Osteocyte (in vitro differentiated cells): ENCODE measurements around the gene CHM. TPM values are rescaled to one million over a fixed set of nuclear protein-coding genes. Genes with fewer than 3 reads are reported as not detected.

Experiments
- DNase-seq: peaks from one replicate; pipeline ENCODE4 v3.0.0; 2021; ENCODE audit warnings: mixed read lengths; ENCODE audit not compliant: unreplicated experiment; ENCODE audit errors: extremely low spot score
- H3K27ac Mint-ChIP-seq: one replicate; pipeline ENCODE4 v1.8.0; 2021; ENCODE audit warnings: mild to moderate bottlenecking, mixed read lengths; ENCODE audit not compliant: unreplicated experiment
- H3K27me3 Mint-ChIP-seq: one replicate; pipeline ENCODE4 v1.8.0; 2021; ENCODE audit warnings: mixed read lengths; ENCODE audit not compliant: unreplicated experiment
- H3K36me3 Mint-ChIP-seq: one replicate; pipeline ENCODE4 v1.8.0; 2021; ENCODE audit warnings: mixed read lengths; ENCODE audit not compliant: unreplicated experiment
- H3K4me1 Mint-ChIP-seq: one replicate; pipeline ENCODE4 v1.8.0; 2021; ENCODE audit warnings: mixed read lengths; ENCODE audit not compliant: unreplicated experiment
- H3K4me3 Mint-ChIP-seq: one replicate; pipeline ENCODE4 v1.8.0; 2021; ENCODE audit warnings: mild to moderate bottlenecking, moderate library complexity, mixed read lengths; ENCODE audit not compliant: unreplicated experiment
- H3K9me3 Mint-ChIP-seq: one replicate; pipeline ENCODE4 v1.8.0; 2021; ENCODE audit warnings: mixed read lengths; ENCODE audit not compliant: unreplicated experiment
- CTCF ChIP-seq: fragments of 200-600 bp; sonication (generic); IDR thresholded peaks from 2 replicates; pipeline ENCODE4 v1.5.0; 2021; ENCODE audit warnings: antibody characterized with exemption, mild to moderate bottlenecking, moderate library complexity
- total RNA-seq: library from RNA; stranded (reverse); gene quantifications from 2 replicates; pipeline ENCODE4 v1.2.1, GENCODE V29; 2021

CHM gene
- total RNA-seq, 1 donor from 2014 or later: 62.2 TPM

- Mint-ChIP-seq H3K36me3 (no peaks in the 10 kb centered on the region), H3K4me1 (peaks cover 33% of the 10 kb centered on the region), H3K9me3 (no peaks in the 10 kb centered on the region), H3K27ac (no peak overlapping the region), H3K4me3 (no peak overlapping the region), H3K27me3 (no peaks in the 10 kb centered on the region)
- no peak for TF ChIP-seq CTCF
- no peak for DNase-seq
Measured at GRCh38 chrX:85996555-85996954, 50.8 kb downstream of the CHM start.

- H3K27ac Mint-ChIP-seq: no peak overlapping the region
- H3K27me3 Mint-ChIP-seq: no peaks in the 10 kb centered on the region
- DNase-seq: no peak
- H3K9me3 Mint-ChIP-seq: no peaks in the 10 kb centered on the region
- peaks cover 30% of the 10 kb centered on the region for H3K4me1 Mint-ChIP-seq
- H3K4me3 Mint-ChIP-seq: no peak overlapping the region
- no peaks in the 10 kb centered on the region for H3K36me3 Mint-ChIP-seq
- TF ChIP-seq CTCF: no peak
Measured at GRCh38 chrX:85995641-85996040, 51.7 kb downstream of the CHM start.

GRCh38 chrX:85994797-85995196, 52.6 kb downstream of the CHM start:
- no peak overlapping the region for H3K27ac Mint-ChIP-seq
- no peaks in the 10 kb centered on the region for H3K27me3 Mint-ChIP-seq
- peaks cover 4% of the 10 kb centered on the region for H3K36me3 Mint-ChIP-seq
- no peak overlapping the region for H3K4me3 Mint-ChIP-seq
- no peaks in the 10 kb centered on the region for H3K9me3 Mint-ChIP-seq
- TF ChIP-seq CTCF: no peak
- DNase-seq: no peak
- H3K4me1 Mint-ChIP-seq: peaks cover 30% of the 10 kb centered on the region

- H3K9me3 Mint-ChIP-seq: peaks cover 5% of the 10 kb centered on the region
- no peak for DNase-seq
- TF ChIP-seq CTCF: no peak
- no peak overlapping the region for H3K4me3 Mint-ChIP-seq
- peaks cover 30% of the 10 kb centered on the region for H3K4me1 Mint-ChIP-seq
- no peak overlapping the region for H3K27ac Mint-ChIP-seq
- H3K27me3 Mint-ChIP-seq: no peaks in the 10 kb centered on the region
- peaks cover 8% of the 10 kb centered on the region for H3K36me3 Mint-ChIP-seq
Measured at GRCh38 chrX:85994228-85994627, 53.1 kb downstream of the CHM start.

GRCh38 chrX:85993539-85994197, 53.7 kb downstream of the CHM start:
- Mint-ChIP-seq H3K27me3 (no peaks in the 10 kb centered on the region), H3K27ac (no peak overlapping the region), H3K4me1 (peaks cover 30% of the 10 kb centered on the region), H3K36me3 (peaks cover 9% of the 10 kb centered on the region), H3K4me3 (no peak overlapping the region), H3K9me3 (peaks cover 8% of the 10 kb centered on the region)
- TF ChIP-seq CTCF: no peak
- no peak for DNase-seq
